ENCODE results near the gene MEF2C.

MEF2C gene

DNA sequence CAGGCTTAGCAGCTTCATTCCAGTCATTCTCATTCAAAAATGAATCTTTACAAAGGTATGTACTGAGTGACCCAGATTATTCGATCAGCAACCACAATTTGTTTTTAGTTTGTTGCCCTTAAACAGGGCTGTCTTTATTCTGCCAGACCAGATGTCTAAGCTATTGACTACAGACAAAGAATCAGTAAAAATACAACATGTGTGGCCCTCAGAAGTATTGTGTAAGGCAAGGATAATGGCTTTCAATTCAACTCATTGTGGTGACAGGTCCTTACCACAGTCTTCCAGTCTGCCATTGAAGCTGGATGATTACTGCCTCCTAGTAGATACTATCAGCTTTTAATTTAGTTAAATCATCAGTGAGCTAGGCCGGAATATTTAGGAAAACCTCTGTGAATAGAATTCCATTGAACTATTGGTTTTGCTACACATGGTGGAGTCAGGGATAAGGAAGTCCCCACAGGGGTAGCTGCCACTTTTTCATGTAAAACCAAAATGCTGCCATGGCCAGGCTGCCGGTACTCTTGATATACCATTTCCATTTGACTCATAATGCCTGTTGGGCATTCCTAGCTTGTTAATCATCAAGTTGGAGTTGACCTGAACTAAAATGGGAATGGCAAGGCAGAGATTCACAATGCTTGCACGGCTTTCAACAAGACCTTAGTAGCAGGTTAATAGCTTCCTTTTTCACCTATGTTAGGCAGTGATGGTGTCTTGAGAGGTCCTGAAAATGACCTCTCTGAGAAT lies 175.6 kb downstream of the MEF2C start:
- DNase-seq: no peak

DNA sequence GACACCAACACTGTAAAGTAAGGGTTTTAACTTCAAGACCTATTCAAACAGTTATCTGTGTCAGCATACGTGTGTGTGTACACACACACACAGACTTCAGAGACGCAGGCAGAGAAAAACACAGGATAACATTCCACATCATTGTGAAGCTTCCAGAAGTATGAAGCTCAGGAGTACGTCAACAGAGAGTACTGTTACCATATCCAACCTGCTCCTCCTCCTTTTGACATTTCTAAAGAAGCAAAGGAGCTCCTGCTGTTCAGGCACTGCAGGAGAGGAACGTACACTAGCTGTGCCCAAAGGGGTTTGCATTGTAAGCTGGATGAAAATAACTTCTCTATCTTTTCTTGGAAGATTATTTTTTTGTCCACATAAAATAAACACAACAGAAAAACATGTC lies 180.7 kb downstream of the MEF2C start:
- DNase-seq: no peak

DNA sequence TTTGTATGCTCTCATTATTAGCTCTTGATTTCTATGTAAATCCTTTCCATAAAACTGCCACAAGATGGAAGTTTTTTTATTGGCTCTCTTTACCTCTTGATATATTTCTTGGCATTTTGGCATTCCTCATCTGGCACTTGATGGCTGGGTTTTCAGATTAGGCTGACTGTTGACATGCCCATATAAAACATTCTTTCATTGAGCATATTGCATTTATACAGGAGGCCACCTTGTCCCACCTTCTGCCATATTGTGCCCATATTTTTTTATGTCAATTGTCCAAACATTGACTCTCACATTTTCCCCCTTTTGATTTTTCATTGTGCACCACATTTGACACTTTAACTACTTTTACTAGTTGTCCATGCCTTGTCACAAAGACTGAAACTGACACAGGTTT lies 182.9 kb downstream of the MEF2C start:
- DNase-seq: no peak

DNA sequence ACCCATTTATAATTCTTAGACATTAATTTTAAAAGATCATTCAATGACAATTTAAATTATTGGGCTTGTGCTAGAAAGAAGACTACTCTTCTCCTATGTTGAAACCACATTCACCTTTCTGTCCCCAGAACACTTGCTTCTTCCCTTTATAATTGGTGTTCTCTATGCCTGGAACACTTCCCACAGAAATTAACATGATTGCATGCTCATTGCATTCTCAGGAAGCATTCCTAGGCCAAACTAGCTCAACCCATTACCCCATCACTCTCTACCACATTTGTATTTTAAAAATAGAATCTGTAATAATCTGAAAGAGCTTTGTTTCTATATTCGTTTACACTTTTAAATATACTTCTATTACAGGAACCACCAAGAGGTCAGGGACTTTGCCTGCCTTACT lies 184.7 kb downstream of the MEF2C start:
- DNase-seq: no peak

DNA sequence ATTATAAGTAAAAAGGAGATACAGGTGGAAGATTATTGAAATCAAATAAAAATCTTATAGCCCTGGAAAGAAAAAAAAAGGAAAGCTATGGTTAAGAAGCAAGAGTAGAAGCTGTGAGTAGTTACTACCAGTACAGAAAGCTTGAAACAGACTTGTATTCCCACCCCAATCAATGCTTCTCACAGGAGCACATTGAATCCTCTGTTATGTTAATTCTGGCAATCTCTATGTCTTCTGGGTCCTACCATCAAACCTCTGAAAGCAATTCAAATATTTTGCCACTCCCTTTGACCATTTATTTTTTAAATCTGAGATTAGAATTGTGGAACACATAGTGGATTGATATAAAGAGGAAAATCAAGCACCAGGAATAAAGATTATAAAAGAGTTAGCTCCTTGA lies 186.5 kb downstream of the MEF2C start:
- no peak for DNase-seq

DNA sequence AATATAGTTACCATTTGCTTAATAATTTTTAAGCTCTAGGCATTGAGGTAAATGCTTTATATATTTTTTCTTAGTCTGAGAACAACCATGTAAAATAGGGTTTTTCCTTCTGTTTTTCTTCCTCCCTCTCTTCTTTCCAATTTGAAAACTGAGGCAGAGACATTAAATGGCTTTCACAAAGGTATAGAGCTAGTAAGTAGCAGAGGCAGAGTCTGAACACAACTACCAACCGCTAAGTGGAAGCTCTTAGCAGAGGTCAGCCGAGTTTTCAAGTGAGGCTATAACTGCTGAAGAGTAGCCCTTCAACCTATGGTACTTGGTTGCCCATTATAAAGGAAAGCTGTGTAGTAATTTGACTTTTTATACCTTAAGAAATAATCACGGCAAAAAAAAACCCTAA lies 187.1 kb downstream of the MEF2C start:
- no peak for DNase-seq

DNA sequence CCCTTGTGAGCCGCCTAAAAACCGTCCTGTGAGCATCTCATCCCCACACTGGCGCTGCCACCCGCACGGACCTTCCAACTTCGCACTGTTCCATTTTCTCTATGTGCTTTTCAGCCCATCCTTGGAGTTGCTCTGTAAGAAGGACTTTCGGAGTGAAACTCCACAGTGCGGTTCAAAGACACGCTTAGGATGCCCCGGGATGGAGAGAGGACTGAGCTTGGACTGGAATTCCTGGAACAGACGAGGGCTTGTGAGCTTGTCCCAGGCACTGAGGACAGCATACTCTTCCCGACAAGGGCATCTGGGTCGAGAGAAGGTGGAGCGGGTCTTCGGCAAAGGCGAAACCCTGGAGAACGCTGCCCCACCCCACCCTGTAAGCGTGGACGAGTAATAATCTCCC lies 187.8 kb downstream of the MEF2C start:
- no peak for DNase-seq

DNA sequence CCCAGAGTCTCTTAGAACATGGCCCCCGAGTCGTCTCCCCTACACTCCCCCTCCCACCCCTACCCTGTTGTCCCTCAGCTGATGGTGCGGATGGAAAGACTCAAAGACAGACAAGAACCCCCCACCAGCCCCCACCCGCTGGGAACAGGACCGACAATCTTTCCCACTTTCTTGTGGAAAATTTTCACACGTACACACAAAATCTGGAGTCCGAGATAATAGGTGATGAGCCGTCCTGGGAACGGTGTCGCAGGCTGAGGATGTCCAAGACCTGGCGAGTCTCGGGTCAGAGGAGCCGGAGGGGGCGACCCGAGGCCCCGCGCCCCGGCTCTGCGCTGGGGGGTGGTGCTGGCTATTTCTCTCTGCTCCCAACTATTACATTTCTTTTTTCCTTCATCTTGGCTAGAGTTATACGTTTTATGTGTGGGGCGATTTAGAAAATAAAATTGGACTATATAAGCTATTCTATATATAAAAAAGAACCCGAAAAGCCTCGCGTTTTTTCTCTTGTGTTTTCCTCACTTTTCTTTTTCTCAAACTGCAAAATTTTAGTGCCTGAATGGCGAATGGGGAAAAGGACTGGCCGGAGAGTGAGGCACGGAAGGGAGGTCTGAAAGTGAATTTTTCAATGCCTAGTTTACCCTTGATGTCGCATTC lies 188.8 kb downstream of the MEF2C start:
- DNase-seq: no peak

DNA sequence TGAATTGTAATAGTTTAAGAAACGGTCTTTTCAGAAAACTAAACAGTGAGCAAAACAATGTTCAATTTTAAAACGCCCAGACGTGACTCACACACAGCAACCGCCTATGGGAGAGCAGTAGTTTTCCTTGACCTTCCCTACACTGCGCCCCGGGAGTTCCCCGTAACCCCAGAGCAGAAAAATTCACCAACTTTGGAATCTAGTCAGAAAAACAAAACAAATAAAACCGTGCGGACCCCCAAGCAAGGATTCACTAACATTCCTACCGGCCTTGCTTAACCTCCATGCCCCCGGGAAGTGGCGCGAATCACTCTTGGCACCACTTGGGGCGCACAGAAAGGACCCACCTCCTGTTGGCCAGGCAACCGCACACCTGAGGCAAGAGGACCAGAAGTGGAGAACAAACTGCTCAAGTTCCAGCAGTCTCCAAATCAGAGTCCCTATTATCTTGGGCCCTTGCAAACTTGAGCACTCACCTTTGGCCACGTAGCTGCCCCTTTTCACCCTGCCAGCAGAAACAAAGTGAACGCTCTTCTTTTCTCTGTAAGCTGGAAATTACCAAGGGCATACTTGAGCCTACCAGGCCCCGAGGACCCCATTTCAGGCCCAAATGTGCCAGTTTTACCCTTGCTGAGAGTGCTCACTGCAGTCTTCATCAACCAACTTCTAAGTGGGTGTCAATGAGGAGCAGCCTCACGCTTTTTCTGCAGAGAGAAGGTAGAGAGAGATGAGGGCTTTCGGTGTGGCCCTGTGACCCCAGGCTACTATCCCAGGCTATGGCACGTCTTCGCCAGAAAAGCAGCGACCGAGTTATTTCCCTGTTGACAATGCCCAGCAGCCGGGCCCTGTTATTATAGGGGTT lies 189.7 kb downstream of the MEF2C start:
- DNase-seq: no peak

DNA sequence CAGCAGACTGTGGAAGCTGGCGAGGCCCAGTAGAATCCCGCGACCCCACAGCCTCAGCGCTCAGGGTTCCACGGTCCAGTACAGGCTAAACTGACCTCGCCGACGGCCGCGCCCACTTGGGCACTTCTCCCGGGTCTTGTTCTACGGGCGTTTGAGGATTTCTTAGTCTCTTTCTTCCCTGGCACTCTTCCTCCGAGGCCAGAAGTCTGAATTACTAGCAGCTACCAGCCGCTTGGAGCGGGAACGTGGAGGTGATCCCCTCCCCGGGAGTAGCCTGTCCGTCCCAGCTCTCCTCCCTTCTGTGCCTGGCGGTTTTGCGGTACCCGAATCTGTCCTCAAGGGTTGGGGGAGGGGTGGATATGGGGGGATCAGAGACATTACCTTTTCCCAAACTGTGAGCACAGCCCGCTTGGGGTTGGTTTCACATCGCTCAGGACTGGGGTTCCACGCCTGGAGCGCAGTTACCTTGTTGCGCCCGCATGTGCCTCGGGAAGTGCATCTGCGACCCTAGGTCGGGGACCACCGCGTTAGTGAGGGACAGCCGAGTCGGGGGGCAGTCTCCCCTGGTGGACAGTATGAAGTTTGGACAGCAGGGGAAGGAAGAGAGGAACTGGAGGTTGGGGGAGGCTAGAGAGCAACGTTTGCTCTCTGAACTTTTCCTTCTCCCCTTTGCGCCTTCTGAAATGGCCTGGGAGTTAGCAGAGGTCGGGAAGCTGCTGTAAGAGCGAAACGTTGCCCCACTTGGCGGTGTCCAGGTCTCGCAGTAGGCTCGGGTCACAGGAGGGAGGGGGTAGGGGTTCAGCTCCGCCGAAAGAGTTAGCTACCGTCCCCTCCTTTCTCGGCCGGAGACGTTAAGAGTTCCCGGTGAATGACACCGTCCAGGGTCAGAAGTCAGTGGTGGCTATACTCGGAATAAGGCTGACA lies 190.8 kb downstream of the MEF2C start:
- DNase-seq: no peak

DNA sequence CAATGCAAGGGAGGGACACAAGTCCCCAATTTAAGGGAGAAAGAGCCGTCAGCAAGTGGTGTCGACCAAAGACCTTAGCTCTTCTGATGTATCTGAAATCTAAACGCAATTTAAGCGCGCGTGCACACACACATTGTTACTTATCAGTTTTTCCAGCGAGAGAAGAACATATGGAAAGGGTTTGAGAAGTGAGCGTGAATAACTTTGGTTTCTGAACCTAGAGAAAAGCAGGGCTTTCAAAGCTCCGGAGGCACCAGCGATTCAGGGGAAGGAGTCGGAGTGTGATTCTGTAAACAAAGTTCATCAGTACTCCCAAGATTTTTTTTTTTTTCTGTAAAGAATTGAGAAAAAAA lies 191.8 kb downstream of the MEF2C start:
- no peak for DNase-seq

DNA sequence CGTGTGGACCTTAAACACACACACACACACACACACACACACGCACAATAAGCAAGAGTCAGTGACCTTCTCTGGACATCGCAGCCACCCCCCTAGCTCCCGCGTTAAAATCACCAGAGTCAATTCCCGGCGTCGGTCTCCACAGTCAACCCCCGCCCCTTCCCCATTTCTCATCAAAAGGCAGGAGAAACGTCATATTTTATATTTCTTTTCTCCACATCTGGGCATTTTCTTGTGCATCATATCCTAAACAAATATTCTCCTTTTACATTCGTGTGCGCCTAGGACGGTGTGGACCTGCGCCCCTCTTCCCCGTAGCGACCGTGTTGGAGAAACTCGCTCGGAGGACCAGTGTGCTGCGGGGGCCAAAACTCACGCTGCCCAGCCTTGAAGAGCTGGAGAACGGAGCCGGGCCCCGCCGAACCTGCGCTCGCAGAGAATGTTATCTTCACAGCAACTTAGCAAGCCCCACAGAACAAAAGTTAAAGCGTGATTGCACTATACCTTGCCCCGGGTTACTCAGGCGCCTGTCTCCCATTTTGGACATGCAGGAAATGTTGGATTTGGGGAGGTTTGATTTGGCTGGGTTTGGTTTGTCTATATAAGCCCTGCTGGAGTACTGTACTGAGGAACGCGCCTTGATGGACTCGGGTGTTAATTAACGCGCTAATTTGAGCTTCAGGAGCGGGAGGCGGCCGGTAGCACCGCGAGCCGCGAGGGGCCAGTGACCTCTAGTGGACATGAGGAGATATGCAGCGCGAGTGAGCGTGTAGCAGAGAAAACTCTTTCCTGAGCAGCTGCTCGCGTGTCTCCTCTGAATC lies 192.4 kb downstream of the MEF2C start:
- peak; percentile 61 to 73 for DNase-seq

DNA sequence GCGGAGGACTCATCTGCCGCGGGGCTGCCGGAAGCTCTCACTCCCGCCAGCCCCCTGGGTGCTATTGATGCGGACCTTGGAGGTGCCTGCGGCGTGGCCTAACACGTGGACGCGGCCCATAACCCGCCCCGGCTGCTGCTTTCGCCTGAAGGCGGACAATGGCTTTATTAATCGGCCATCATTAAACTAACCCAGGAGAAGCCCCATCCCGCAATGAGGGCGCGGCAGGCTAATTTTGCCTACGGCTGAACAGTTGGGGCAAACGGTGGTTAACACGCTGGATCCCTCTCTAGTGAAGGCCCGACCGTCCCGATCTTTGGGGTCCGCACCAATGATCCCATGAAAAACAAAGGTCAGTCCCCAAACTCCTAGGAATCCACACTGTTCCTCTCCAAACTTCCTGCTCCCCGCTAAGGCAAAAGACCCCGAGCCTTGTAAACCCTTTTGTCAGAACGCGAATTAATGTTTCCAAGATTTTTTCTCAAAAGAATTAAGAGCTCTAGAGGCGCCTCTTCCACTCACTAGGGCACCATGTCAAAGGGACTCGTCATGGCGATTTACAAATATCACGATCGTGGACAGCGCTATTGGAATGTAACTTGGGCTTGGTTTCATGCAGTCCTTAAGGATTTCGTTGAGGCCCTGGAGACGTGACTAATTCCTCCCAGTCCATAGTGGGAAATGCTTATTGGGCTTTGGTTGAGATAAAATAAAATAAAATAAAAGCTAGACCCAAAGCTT lies 193.1 kb downstream of the MEF2C start:
- no peak for DNase-seq

DNA sequence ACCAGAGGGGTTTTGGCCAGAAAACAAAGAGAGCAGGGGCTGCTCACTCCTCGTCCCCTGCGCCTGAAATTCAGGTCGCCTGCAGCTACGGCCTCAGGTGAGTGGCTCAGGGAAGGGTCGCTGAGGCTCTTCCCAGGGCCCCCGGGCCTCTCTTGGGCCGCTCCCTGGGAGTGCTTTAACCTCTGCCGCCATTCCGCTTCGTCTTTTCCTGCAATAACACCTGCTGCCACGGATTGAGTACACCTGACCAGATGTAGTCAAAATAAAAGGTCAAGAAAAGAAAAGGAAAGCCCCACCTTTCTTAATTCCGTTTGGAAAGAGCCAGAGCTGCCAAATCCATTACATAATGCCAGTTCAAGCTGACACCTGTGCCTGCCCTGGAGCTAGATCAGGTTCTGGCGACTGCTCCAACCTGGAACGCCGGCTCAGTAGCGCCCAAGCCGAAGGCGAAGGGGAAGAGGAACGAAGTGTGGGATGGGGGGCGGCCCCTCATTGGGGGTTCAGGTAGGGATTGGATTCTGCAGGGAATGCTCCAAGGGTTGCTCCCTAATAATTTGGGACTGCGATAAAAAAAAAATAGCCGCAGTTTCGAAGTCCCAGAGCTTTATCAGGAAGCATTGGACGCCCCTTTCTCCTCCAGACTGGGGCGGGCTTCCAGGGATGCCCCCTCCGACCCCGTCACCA lies 193.9 kb downstream of the MEF2C start:
- DNase-seq: no peak

DNA sequence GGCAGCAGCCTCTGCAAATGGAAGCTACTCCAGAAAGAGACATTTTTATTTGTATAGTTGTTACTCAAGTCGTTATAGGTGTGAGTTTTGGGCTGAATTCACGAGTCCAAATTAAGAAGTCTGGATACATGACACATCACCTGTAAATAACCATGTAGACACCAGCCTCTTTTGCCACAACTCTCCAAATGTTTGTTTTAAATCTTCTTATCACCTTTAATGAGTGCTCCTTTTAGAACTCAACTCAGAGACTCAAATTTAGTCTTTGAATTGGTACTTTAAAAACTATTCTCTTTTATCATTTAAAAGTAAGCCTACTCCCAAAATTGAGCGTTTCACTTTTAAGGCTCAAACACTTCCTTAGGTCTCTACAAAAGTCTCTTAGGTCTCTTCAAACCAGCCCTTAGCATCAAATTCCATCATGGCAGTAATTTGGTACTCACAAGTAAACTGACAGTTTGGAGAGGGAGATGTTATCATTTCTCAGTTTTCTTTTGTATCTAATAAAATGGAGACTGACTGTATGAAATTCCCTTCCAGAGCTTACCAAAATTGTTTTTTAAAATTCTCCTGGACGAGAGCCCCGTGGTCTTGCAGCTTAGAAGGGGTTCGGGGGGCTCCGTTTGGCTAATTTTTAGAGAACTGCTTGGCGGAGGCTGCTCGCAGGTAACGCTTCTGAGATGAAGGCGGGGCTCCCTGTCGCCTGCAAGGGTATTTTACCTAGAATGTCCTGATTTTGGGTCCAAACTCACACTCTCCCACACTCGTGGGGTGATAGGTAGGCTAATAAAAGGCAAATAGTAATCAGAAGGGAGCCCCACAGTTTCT lies 194.6 kb downstream of the MEF2C start:
- DNase-seq: no peak

DNA sequence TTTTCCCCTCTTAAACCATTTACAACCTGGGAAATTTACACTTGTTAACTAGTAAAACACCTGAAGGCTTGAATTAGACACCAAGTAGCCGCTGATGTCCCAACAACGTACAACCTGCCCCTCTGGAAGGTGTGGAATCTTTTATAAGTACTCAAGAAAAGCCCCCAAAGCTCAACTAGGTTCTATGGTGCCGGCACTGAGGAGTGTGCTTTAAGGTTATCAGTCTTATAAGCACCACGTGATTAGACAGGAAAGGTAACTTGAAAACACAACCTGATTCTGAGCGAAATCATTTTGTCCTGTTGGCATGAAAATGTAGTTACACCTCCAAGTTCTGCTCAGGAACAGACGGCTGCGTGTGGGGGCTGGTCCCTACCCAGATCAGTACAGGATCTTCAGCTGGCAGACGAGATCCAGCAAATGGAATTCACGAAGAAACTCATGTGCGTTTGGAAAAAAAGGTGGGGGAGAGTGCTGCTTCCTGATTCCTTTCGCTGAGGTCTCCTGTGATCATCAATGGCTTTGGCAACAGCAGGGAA lies 195.5 kb downstream of the MEF2C start:
- DNase-seq: no peak

DNA sequence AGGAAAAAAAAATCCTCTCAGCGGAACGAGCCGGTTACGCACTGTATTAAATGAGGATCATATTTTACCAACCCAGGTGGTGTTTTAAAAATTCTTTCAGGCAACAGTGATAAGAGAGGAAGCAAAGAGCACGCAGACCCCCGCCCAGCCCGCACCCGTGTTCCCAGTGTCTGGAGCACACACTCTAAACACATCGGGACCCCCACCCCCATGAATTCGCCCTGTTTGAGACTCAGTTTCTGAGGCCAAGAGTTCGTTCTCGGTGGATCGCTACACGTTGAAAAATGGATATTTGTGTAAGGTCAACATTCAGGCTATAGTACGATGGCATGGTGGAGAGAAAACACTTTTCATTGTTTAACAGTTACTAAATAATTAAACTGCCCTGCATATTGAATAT lies 196.3 kb downstream of the MEF2C start:
- no peak for DNase-seq

DNA sequence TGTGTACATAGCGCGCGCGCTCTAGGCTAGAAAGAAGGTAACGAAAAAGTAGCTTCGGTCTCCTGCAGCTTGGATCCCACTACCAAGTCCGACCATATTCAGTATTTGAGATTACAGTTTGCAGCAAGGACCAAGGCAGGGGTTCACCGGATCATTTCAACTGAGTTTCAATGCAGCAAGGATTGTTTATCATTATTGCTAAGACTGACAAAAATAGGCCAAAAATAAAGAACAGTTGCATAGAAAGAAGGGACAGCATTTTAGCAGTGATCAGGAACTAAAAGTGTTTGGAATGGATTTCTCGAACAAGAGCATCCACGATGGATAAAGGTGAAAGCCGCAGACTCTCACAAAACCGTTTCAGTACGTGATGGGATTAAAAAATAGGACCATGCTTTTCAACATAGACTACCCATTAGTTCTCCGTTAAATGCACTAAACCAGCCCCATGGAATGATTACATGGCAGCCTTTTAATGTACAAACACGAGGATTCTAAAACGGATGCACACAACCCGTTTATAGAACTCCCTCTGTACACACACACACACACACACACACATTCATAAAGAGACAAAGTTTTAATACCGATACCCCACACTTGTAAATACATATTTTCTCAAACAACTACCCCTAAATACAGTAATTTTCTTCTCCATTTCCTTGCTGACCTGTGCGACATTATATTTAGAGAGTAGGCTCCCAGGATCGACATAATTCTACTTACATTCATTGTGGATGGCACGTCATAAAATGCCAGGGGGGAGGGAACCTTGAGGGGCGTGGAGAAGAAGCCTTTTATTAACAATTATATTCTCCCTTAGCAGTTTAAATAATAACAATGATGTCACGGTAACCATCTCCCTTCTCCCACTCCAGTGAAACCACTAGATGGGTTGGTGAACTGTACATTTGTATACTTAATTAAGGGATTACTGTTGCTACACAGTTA lies 197.1 kb downstream of the MEF2C start:
- no peak for DNase-seq
